MM.1S (cell line): ENCODE data around the gene TXN2.

Experiments
- DNase-seq: peaks from one replicate; pipeline ENCODE4 v3.0.0-alpha.2; 2015
- H2AFZ ChIP-seq: fragments of 300-600 bp; sonication (generic); 2 replicates; pipeline ENCODE4 v1.6.0; 2016; ENCODE audit warnings: antibody characterized with exemption, low read length
- H3F3A ChIP-seq: fragments of 300-600 bp; sonication (generic); 2 replicates; pipeline ENCODE4 v1.6.1; 2016; ENCODE audit warnings: mild to moderate bottlenecking, antibody characterized with exemption, low read length, moderate library complexity, mixed read lengths; ENCODE audit not compliant: insufficient read depth
- H3K27ac ChIP-seq: fragments of 300-600 bp; sonication (generic); 2 replicates; pipeline ENCODE4 v1.5.1; 2016; ENCODE audit warnings: mild to moderate bottlenecking, low read length
- H3K27me3 ChIP-seq: fragments of 300-600 bp; sonication (generic); replicated peaks from 2 replicates; pipeline ENCODE4 v1.6.0; 2016; ENCODE audit warnings: low read length; ENCODE audit not compliant: insufficient read depth
- H3K36me3 ChIP-seq: fragments of 300-600 bp; sonication (generic); replicated peaks from 2 replicates; pipeline ENCODE4 v1.6.1; 2016; ENCODE audit warnings: mild to moderate bottlenecking, low read length, mixed read lengths; ENCODE audit not compliant: insufficient read depth
- H3K4me1 ChIP-seq: fragments of 300-600 bp; sonication (generic); 2 replicates; pipeline ENCODE4 v1.6.1; 2016; ENCODE audit warnings: low read length, mixed read lengths
- H3K4me2 ChIP-seq: fragments of 300-600 bp; sonication (generic); 2 replicates; pipeline ENCODE4 v1.6.0; 2016; ENCODE audit warnings: low read depth, low read length
- H3K4me3 ChIP-seq: fragments of 300-600 bp; sonication (generic); 2 replicates; pipeline ENCODE4 v1.5.1; 2016; ENCODE audit warnings: low read length, mixed read lengths
- H3K79me2 ChIP-seq: fragments of 300-600 bp; sonication (generic); 2 replicates; pipeline ENCODE4 v1.6.1; 2016; ENCODE audit warnings: mixed run types, low read length, mixed read lengths
- H3K9ac ChIP-seq: fragments of 300-600 bp; sonication (generic); 2 replicates; pipeline ENCODE4 v1.6.1; 2016; ENCODE audit warnings: low read length, mixed read lengths
- H3K9me2 ChIP-seq: fragments of 300-600 bp; sonication (generic); replicated peaks from 2 replicates; pipeline ENCODE4 v1.6.1; 2016; ENCODE audit warnings: mild to moderate bottlenecking, low read length, mixed read lengths; ENCODE audit not compliant: insufficient read depth
- H3K9me3 ChIP-seq: fragments of 300-600 bp; sonication (generic); replicated peaks from 2 replicates; pipeline ENCODE4 v1.6.1; 2016; ENCODE audit warnings: mild to moderate bottlenecking, low read length, mixed read lengths; ENCODE audit not compliant: insufficient read depth
- H4K20me1 ChIP-seq: fragments of 300-600 bp; sonication (generic); 2 replicates; pipeline ENCODE4 v1.6.1; 2016; ENCODE audit warnings: mild to moderate bottlenecking, low read length, moderate library complexity, mixed read lengths; ENCODE audit not compliant: insufficient read depth
- EZH2 ChIP-seq: fragments of 300-600 bp; sonication (generic); optimal IDR thresholded peaks from 2 replicates; pipeline ENCODE3; 2017; ENCODE audit warnings: low read depth, mild to moderate bottlenecking, antibody characterized with exemption, low read length, mixed read lengths
- EZH2phosphoT487 ChIP-seq: fragments of 300-600 bp; sonication (generic); IDR thresholded peaks from 2 replicates; pipeline ENCODE4 v1.6.1; 2018; ENCODE audit warnings: antibody characterized with exemption, low read length
- TF ChIP-seq, protein P1 (sequence below): fragments of 300-600 bp; sonication (generic); IDR thresholded peaks from 2 replicates; pipeline ENCODE4 v1.5.1; 2016; ENCODE audit warnings: antibody characterized with exemption, low read length, mixed read lengths

The TXN2 gene

GRCh38 chr22:36433318-36434231 lies 47.9 kb downstream of the TXN2 start:
- Histone ChIP-seq H3K4me1 (peaks cover 14% of the 10 kb centered on the region), H3K36me3 (no peaks in the 10 kb centered on the region), H3K79me2 (no peaks in the 10 kb centered on the region), H3K4me3 (no peak overlapping the region), H3K9me2 (no peaks in the 10 kb centered on the region), H4K20me1 (no peaks in the 10 kb centered on the region), H2AFZ (no peak overlapping the region), H3K9ac (no peak overlapping the region), H3F3A (peaks cover 21% of the 10 kb centered on the region), H3K27me3 (no peaks in the 10 kb centered on the region), H3K27ac (no peak overlapping the region), H3K4me2 (no peak overlapping the region), H3K9me3 (no peaks in the 10 kb centered on the region)
- TF ChIP-seq, protein P1, sequence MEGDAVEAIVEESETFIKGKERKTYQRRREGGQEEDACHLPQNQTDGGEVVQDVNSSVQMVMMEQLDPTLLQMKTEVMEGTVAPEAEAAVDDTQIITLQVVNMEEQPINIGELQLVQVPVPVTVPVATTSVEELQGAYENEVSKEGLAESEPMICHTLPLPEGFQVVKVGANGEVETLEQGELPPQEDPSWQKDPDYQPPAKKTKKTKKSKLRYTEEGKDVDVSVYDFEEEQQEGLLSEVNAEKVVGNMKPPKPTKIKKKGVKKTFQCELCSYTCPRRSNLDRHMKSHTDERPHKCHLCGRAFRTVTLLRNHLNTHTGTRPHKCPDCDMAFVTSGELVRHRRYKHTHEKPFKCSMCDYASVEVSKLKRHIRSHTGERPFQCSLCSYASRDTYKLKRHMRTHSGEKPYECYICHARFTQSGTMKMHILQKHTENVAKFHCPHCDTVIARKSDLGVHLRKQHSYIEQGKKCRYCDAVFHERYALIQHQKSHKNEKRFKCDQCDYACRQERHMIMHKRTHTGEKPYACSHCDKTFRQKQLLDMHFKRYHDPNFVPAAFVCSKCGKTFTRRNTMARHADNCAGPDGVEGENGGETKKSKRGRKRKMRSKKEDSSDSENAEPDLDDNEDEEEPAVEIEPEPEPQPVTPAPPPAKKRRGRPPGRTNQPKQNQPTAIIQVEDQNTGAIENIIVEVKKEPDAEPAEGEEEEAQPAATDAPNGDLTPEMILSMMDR = no peak
- TF ChIP-seq EZH2 (no peak), EZH2phosphoT487 (no peak)
- no peak for DNase-seq

DNA sequence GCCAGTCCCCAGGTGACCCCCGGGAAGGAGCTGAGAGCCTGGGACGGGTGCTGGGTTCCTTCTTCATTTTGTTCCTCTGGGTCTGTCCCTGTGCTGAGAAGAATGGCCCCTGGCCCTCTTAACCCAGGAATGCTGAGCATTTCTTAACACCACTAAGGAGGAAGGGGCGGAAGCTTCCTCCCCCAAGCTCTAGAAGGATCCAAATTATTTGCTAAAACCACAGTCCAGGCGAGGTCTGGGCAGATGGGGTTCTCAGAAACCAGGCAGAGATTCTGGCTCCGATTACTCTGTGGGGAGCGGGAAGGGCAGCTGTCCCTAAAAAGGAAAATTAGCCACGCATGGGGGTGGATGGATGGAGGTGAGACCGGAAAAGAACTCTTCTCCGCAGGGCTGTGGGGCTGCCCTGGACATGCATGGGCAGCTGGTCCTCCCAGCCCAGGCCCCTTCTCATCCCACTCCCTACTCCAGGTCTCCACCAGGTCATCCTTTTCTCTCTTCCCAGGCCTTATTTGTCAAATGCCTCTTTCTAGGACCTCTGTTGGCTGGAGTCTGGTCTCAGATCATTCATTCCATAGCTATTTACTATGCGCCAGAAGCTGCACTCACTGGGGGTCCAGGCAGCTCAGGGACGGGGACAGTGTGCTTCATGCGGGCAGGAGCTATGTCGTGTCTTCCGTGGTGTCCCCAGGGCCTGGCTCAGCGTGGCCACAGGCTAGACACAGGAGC lies 48.7 kb downstream of the TXN2 start:
- Histone ChIP-seq H3K4me3 (no peak overlapping the region), H3K9me3 (no peaks in the 10 kb centered on the region), H3K9me2 (no peaks in the 10 kb centered on the region), H2AFZ (no peak overlapping the region), H3K79me2 (no peaks in the 10 kb centered on the region), H3K36me3 (no peaks in the 10 kb centered on the region), H4K20me1 (no peaks in the 10 kb centered on the region), H3K27me3 (no peaks in the 10 kb centered on the region), H3F3A (peaks cover 21% of the 10 kb centered on the region), H3K27ac (no peak overlapping the region), H3K4me2 (no peak overlapping the region), H3K4me1 (peaks cover 14% of the 10 kb centered on the region), H3K9ac (no peak overlapping the region)
- DNase-seq = no peak
- TF ChIP-seq, protein P1 = no peak
- TF ChIP-seq EZH2 (no peak), EZH2phosphoT487 (no peak)

GRCh38 chr22:36431977-36432376 lies 49.5 kb downstream of the TXN2 start:
- Histone ChIP-seq H3K9me2 (no peaks in the 10 kb centered on the region), H3K36me3 (no peaks in the 10 kb centered on the region), H3K4me3 (no peak overlapping the region), H3F3A (peaks cover 21% of the 10 kb centered on the region), H4K20me1 (no peaks in the 10 kb centered on the region), H3K27ac (no peak overlapping the region), H2AFZ (no peak overlapping the region), H3K79me2 (no peaks in the 10 kb centered on the region), H3K4me1 (peaks cover 14% of the 10 kb centered on the region), H3K9me3 (no peaks in the 10 kb centered on the region), H3K27me3 (no peaks in the 10 kb centered on the region), H3K4me2 (no peak overlapping the region), H3K9ac (no peak overlapping the region)
- TF ChIP-seq, protein P1 = no peak
- TF ChIP-seq EZH2phosphoT487 = no peak
- no peak for TF ChIP-seq EZH2
- no peak for DNase-seq
